T-helper 22 cell (primary cell): ENCODE results near the gene SLC12A9.
"Not testable (repeated sequence)": the region's sequence is repeated elsewhere in the genome, so short reads cannot be mapped to it uniquely, and the experiment has no call there.

Source experiments
- DNase-seq: peaks from one replicate; pipeline ENCODE4 v3.0.0-alpha.2; 2020; ENCODE audit warnings: low read depth

The SLC12A9 gene

GRCh38 chr7:100852048-100852872 lies at the start of gene SLC12A9:
Gene SLC12A9 (plus strand): TSS chr7:100852713. CDS start chr7:100854198, 1,485 bp downstream.
- DNase-seq = peak; percentile 80

- DNase-seq = no peak
Observed at GRCh38 chr7:100802951-100803350, 49.6 kb upstream of the SLC12A9 start.

- DNase-seq = no peak
Observed at GRCh38 chr7:100803398-100804161, 48.9 kb upstream of the SLC12A9 start.

- DNase-seq = no peak
Observed at GRCh38 chr7:100804681-100805431, 47.7 kb upstream of the SLC12A9 start.

GRCh38 chr7:100806276-100806675 lies 46.2 kb upstream of the SLC12A9 start:
- no peak for DNase-seq

GRCh38 chr7:100806883-100807282 lies 45.6 kb upstream of the SLC12A9 start:
- DNase-seq = not testable (repeated sequence)

- DNase-seq = no peak
Observed at GRCh38 chr7:100808354-100808875, 44.1 kb upstream of the SLC12A9 start.

GRCh38 chr7:100811480-100811879 lies 41.0 kb upstream of the SLC12A9 start:
- DNase-seq = no peak

GRCh38 chr7:100812729-100813128 lies 39.8 kb upstream of the SLC12A9 start:
- no peak for DNase-seq

GRCh38 chr7:100816515-100816914 lies 36.0 kb upstream of the SLC12A9 start:
- DNase-seq = not testable (repeated sequence)

GRCh38 chr7:100817097-100817496 lies 35.4 kb upstream of the SLC12A9 start:
- no peak for DNase-seq

GRCh38 chr7:100818366-100818765 lies 34.1 kb upstream of the SLC12A9 start:
- DNase-seq = no peak

GRCh38 chr7:100818825-100819224 lies 33.7 kb upstream of the SLC12A9 start:
- no peak for DNase-seq

GRCh38 chr7:100819586-100819985 lies 32.9 kb upstream of the SLC12A9 start:
- DNase-seq = no peak

- DNase-seq = no peak
Observed at GRCh38 chr7:100822236-100823139, 30.0 kb upstream of the SLC12A9 start.

GRCh38 chr7:100823140-100823525 lies 29.4 kb upstream of the SLC12A9 start:
- no peak for DNase-seq

GRCh38 chr7:100823534-100823933 lies 29.0 kb upstream of the SLC12A9 start:
- no peak for DNase-seq

GRCh38 chr7:100824499-100825214 lies 27.9 kb upstream of the SLC12A9 start:
- DNase-seq = no peak

- DNase-seq = no peak
Observed at GRCh38 chr7:100825215-100825671, 27.3 kb upstream of the SLC12A9 start.

- no peak for DNase-seq
Observed at GRCh38 chr7:100825751-100826513, 26.6 kb upstream of the SLC12A9 start.
